ENCODE data around the gene TNFSF12. TPM values are rescaled to one million over a fixed set of nuclear protein-coding genes. Genes with fewer than 3 reads are reported as not detected.

The TNFSF12 gene
- polyA plus RNA-seq, 3 donors, result 37.7 to 98.3 (median 50.2) TPM

DNA sequence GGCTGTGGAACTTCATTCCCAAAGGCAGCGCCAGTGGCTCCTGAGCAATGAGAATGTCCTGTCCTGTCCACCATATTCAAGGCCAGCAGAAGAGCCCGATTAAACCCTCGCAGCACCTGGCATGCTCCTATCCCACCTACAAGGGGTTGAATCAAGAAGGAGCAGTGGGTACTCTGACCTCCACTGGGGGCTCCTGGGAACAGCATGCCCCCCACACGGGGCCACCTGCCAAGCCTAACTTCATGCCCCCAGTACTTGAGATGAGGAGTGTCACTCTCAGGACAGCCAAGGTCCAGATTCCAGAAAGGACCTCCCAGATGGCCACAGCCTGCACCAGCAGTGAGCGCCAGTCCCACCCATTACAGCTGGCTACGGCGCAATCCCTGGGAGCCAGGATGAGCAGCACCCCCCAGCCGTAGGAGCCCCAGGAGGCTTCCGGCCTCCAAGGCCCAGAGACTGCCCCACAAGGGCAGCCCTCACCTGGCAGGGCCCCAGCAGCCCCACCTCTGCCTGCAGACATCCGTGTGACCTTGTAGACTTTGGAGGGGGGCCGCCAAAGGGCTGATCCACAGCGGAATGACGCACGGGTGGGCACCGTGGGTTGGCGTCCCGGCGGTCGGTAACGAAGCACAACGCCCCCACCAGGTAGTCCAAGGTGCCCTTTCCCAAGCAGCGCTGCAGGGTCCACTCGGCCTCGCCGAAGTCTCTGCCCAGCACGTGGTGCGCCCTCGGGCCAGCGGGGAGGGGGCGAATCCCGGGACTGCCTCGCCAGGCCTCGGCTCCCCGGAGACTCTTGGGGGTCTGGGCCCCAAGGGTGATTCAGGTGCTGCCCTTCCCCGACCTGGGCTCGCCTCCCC, 33.8 kb downstream of the TNFSF12 start:
- no peak for DNase-seq
- H3K27me3 ChIP-seq (ENCODE audit: control insufficient read depth in 2 of 2, insufficient read depth in 2 of 2, low read length in 2 of 2), result no peaks in the 10 kb centered on the region
- H3K4me1 Mint-ChIP-seq, result peaks cover 70% of the 10 kb centered on the region
- H3K4me3 Mint-ChIP-seq, result peak overlapping the region; percentile 90 to 98
- H3K4me3 ChIP-seq (replicated peaks in 1 of 3; ENCODE audit: low read depth in 2 of 3, low read length in 3 of 3), result peak overlapping the region; percentile 82 to 98 (median 91)
- H3K36me3 ChIP-seq (replicated peaks in 1 of 2; ENCODE audit: control insufficient read depth in 1 of 2, insufficient read depth in 2 of 2, low read length in 2 of 2), result peaks cover 23 to 25% of the 10 kb centered on the region in 2 donors
- H3K9me3 ChIP-seq (replicated peaks in 1 of 2; ENCODE audit: control insufficient read depth in 1 of 2, insufficient read depth in 1 of 2, low read length in 2 of 2), result no peaks in the 10 kb centered on the region
- H3K27ac Mint-ChIP-seq, result peak overlapping the region; percentile 98 to 100 (median 100)
- TF ChIP-seq CTCF (IDR thresholded peaks at IDR 0.05), result no peak
- peaks cover 77% of the 10 kb centered on the region for H3K79me2 ChIP-seq (ENCODE audit: insufficient read depth, low read length)
- H3K27ac ChIP-seq (ENCODE audit: low read depth in 1 of 2, low read length in 2 of 2), result peak overlapping the region; percentile 99
- intact Hi-C loops (cut with micrococcal nuclease), result loop anchor here (5.0 kb wide), 2 partner anchors 145 to 275 kb away; partner anchors contain the start of genes EIF5A (in 1 of the 2), FGF11 (in 1 of the 2) and TMEM102 (in 1 of the 2)
- peak overlapping the region; percentile 97 for H3K9ac ChIP-seq (ENCODE audit: insufficient read depth, low read length, poor library complexity, severe bottlenecking)
- no peak overlapping the region for H2AFZ ChIP-seq (ENCODE audit: insufficient read depth, low read depth, low read length, poor library complexity, severe bottlenecking)
- H3K4me2 ChIP-seq (replicated peaks; ENCODE audit: extremely low read depth, low read length, poor library complexity, severe bottlenecking), result peak overlapping the region; percentile 99
- peaks cover 54 to 67% of the 10 kb centered on the region in 2 donors for H3K36me3 Mint-ChIP-seq
- H4K20me1 ChIP-seq (ENCODE audit: insufficient read depth, low read length), result peaks cover 51% of the 10 kb centered on the region
- H3K9me3 Mint-ChIP-seq, result peaks cover 0 to 6% (median 0%) of the 10 kb centered on the region in 7 donors
- peaks cover 0 to 6% (median 2%) of the 10 kb centered on the region in 3 donors for H3K27me3 Mint-ChIP-seq (ENCODE audit: low read depth in 3 of 3)
- H3K4me1 ChIP-seq (ENCODE audit: control insufficient read depth in 1 of 2, insufficient read depth in 2 of 2, low read length in 2 of 2), result peaks cover 74 to 91% of the 10 kb centered on the region in 2 donors
- WGBS (ENCODE audit: insufficient coverage), result 88% methylated on average over 31 of the region's 36 CpGs

DNA sequence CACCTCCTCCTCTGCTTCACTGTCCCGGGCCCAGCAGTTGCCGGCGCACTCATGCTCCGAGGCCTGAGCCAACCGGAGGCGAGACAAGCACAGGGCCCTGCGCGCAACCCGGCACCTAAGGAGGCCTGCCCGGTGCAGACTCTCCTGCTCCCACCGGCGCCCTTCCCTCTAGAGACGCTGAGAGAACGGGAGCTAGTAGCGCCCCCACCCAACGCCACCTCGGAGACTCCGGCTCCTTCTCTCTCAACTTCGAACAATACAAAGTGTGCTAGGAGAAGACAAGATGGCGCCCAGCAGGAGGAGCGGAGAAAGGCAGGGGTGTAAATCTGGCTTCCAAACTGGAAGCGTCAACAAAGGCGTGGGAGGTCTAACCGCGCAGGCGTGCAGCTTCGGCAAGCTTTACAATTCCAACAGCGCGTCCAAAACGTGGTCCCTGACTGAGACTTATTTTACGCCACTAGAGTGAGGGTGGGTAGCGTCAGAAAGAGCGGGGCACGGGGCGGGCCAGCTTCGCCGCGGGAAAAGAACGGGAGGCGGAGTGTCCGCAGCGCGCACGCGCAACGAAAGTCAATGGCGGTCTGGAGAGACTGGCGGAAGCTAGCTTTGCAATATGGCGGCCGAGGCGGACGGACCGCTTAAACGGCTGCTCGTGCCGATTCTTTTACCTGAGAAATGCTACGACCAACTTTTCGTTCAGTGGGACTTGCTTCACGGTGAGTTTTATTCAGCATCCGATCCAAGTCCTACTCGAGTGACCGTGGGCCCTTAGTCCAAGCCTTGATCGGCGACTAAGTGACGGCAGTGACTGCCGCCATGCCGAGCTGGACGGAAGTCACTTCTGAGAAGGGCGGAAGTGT, 34.6 kb downstream of the TNFSF12 start, which contains the start of gene MPDU1:
Gene MPDU1, plus strand, starts transcription at position 600 of the 857 bp plus-strand sequence. Its CDS starts 11 bp downstream, at position 611.
- peaks cover 0 to 6% (median 2%) of the 10 kb centered on the region in 3 donors for H3K27me3 Mint-ChIP-seq (ENCODE audit: low read depth in 3 of 3)
- H3K4me2 ChIP-seq (replicated peaks; ENCODE audit: extremely low read depth, low read length, poor library complexity, severe bottlenecking), result peak within 1 kb of the TSS; percentile 99
- H3K4me1 Mint-ChIP-seq, result peaks cover 70% of the 10 kb centered on the region
- H3K36me3 Mint-ChIP-seq, result peaks cover 52 to 66% of the 10 kb centered on the region in 2 donors
- no peaks in the 10 kb centered on the region for H3K9me3 ChIP-seq (replicated peaks in 1 of 2; ENCODE audit: control insufficient read depth in 1 of 2, insufficient read depth in 1 of 2, low read length in 2 of 2)
- intact Hi-C loops (cut with micrococcal nuclease), result loop anchor here (5.0 kb wide), 2 partner anchors 146 to 276 kb away; partner anchors contain the start of genes EIF5A (in 1 of the 2), FGF11 (in 1 of the 2) and TMEM102 (in 1 of the 2)
- peak within 1 kb of the TSS; percentile 98 to 100 (median 100) for H3K27ac Mint-ChIP-seq
- DNase-seq, result peak; percentile 94 to 98 (median 97)
- peak within 1 kb of the TSS; percentile 59 to 98 (median 60) for H3K4me3 ChIP-seq (replicated peaks in 1 of 3; ENCODE audit: low read depth in 2 of 3, low read length in 3 of 3)
- no peaks in the 10 kb centered on the region for H3K27me3 ChIP-seq (ENCODE audit: control insufficient read depth in 2 of 2, insufficient read depth in 2 of 2, low read length in 2 of 2)
- H4K20me1 ChIP-seq (ENCODE audit: insufficient read depth, low read length), result peaks cover 46% of the 10 kb centered on the region
- peaks cover 0 to 6% (median 0%) of the 10 kb centered on the region in 7 donors for H3K9me3 Mint-ChIP-seq
- peaks cover 19 to 22% of the 10 kb centered on the region in 2 donors for H3K36me3 ChIP-seq (replicated peaks in 1 of 2; ENCODE audit: control insufficient read depth in 1 of 2, insufficient read depth in 2 of 2, low read length in 2 of 2)
- peak within 1 kb of the TSS; percentile 98 to 99 for H3K4me3 Mint-ChIP-seq
- H3K27ac ChIP-seq (ENCODE audit: low read depth in 1 of 2, low read length in 2 of 2), result peak within 1 kb of the TSS; percentile 99
- H3K79me2 ChIP-seq (ENCODE audit: insufficient read depth, low read length), result peaks cover 74% of the 10 kb centered on the region
- H3K4me1 ChIP-seq (ENCODE audit: control insufficient read depth in 1 of 2, insufficient read depth in 2 of 2, low read length in 2 of 2), result peaks cover 74 to 91% of the 10 kb centered on the region in 2 donors
- no peak for TF ChIP-seq CTCF (IDR thresholded peaks at IDR 0.05)
- H3K9ac ChIP-seq (ENCODE audit: insufficient read depth, low read length, poor library complexity, severe bottlenecking), result peak within 1 kb of the TSS; percentile 80
- H2AFZ ChIP-seq (ENCODE audit: insufficient read depth, low read depth, low read length, poor library complexity, severe bottlenecking), result peak within 1 kb of the TSS; percentile 71
- 8% methylated on average over 58 of the region's 69 CpGs for WGBS (ENCODE audit: insufficient coverage)
